ENCODE measurements around the gene EVA1C.

DNA sequence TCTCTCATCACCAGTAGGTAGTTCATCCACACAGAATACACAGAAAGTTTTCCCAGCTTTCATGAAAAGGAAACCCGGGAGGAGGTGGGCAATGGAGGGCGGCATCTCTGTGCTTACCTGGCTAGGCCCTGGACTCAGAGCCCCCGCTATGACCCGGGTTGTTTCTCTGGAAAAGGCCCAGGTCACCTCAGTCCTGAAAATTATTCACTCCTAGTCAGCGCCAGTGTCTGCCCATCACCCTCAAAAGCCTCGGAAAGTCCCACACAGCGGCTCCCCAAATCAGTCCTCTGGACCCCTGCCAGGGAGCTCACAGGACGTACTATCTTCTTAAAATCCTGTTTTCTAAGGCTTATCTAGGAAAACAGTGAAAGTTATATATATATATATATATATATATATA lies 121.6 kb downstream of the EVA1C start:
- TF ChIP-seq, protein P1, sequence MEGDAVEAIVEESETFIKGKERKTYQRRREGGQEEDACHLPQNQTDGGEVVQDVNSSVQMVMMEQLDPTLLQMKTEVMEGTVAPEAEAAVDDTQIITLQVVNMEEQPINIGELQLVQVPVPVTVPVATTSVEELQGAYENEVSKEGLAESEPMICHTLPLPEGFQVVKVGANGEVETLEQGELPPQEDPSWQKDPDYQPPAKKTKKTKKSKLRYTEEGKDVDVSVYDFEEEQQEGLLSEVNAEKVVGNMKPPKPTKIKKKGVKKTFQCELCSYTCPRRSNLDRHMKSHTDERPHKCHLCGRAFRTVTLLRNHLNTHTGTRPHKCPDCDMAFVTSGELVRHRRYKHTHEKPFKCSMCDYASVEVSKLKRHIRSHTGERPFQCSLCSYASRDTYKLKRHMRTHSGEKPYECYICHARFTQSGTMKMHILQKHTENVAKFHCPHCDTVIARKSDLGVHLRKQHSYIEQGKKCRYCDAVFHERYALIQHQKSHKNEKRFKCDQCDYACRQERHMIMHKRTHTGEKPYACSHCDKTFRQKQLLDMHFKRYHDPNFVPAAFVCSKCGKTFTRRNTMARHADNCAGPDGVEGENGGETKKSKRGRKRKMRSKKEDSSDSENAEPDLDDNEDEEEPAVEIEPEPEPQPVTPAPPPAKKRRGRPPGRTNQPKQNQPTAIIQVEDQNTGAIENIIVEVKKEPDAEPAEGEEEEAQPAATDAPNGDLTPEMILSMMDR (IDR thresholded peaks at IDR 0.05; ENCODE audit: poor library complexity) = no peak
- TF ChIP-seq EZH2 (IDR thresholded peaks at IDR 0.05; ENCODE audit: borderline replicate concordance) = no peak
- TF ChIP-seq EZH2phosphoT487 (IDR thresholded peaks at IDR 0.05; ENCODE audit: low read depth, severe bottlenecking, unreplicated experiment) = no peak
